ENCODE data around the gene SDHB.

The SDHB gene

GRCh38 chr1:16971341-16972188 lies 82.3 kb downstream of the SDHB start:
- DNase-seq (ENCODE audit: low read depth in 2 of 2, low spot score in 1 of 2): no peak

- no peak for DNase-seq (ENCODE audit: low read depth in 2 of 2, low spot score in 1 of 2)
These were observed 83.5 kb downstream of the SDHB start for GRCh38 chr1:16970132-16970910.

GRCh38 chr1:16969651-16970050 lies 84.2 kb downstream of the SDHB start:
- no peak for DNase-seq (ENCODE audit: low read depth in 2 of 2, low spot score in 1 of 2)

DNA sequence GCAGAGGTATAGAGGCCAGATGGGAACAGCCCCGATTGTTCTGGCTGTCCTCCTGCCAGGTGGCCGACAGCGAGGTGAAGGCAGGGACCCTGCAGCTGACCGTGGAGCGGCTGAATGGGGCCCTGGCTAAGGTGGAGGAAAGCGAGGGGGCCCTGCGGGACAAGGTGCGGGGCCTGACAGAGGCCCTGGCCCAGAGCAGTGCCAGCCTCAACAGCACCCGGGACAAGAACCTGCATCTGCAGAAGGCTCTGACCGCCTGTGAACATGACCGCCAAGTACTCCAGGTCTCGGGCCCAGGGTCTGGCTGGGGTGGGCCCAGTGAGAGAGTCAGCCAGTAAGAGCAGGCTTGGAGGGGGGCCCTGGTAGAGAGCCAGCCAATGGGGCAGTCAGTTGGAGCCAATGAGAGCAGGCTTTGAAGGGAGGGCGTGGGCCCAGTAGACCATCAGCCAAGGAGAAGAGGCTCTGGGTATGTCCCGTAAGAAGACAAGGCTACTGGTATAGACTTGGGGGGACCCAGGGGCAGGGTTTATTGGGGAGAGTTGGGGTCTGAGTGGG lies 84.7 kb downstream of the SDHB start:
- DNase-seq (ENCODE audit: low read depth in 2 of 2, low spot score in 1 of 2): no peak
